Motor neuron (in vitro differentiated cells): ENCODE measurements around the gene SLC30A1. TPM values are rescaled to one million over a fixed set of nuclear protein-coding genes. Genes with fewer than 3 reads are reported as not detected.
A peak's percentile ranks its signal among the peaks of the same experiment; 100 is the strongest.

Experiments used
- ATAC-seq, 8 experiments: fragments of 200-7000 bp; cut with Tn5 transposase; replicated peaks in 6 of 8; 2 replicates each; pipeline ENCODE4 v1.8.0; 2021; ENCODE audit warnings: mild to moderate bottlenecking in 8 of 8, moderate library complexity in 8 of 8
- H3K27ac ChIP-seq, 2 donors: fragments of 250-450 bp; sonication (Bioruptor Pico); 2 replicates each; pipeline ENCODE4 v1.9.0; 2021; ENCODE audit warnings: antibody characterized with exemption in 2 of 2, mild to moderate bottlenecking in 2 of 2, moderate library complexity in 1 of 2
- H3K4me1 ChIP-seq, 2 donors: fragments of 250-450 bp; sonication (Bioruptor Pico); replicated peaks in 1 of 2; 2 replicates each; pipeline ENCODE4 v1.6.1; 2021; ENCODE audit warnings: antibody characterized with exemption in 2 of 2, mild to moderate bottlenecking in 2 of 2, moderate library complexity in 1 of 2
- H3K4me3 ChIP-seq, 5 donors: fragments of 250-450 bp; sonication (Bioruptor Pico); 2 replicates each; pipeline ENCODE4 v1.9.0; 2021; ENCODE audit warnings: antibody characterized with exemption in 5 of 5, mild to moderate bottlenecking in 5 of 5, moderate library complexity in 4 of 5
- WGBS, 10 experiments: fragments of 450-650 bp; shearing (Covaris generic); methylation state at CpG; one replicate each; pipeline ENCODE4 v1.0.0; 2022; 5-methylcytosine and 5-hydroxymethylcytosine counted together
- in situ Hi-C, 9 experiments: fragments of 400-800 bp; cut with MboI; loops; one replicate each; pipeline ENCODE4 v1.15.0; 2021; ENCODE audit warnings: low sequenced_read_pairs in 9 of 9, low pct_unique_long_range_greater_than_20kb in 2 of 9; ENCODE audit not compliant: unreplicated experiment in 9 of 9
- total RNA-seq, 8 experiments: library from RNA; unstranded; fragments of 300-600 nt; gene quantifications; 2 replicates each; pipeline versions ENCODE4 v1.2.3 to v1.2.4, GENCODE V29; 2022

Gene SLC30A1
- total RNA-seq, 8 experiments from 2014 or later: 7.0 to 50.3 (median 17.3) TPM

DNA sequence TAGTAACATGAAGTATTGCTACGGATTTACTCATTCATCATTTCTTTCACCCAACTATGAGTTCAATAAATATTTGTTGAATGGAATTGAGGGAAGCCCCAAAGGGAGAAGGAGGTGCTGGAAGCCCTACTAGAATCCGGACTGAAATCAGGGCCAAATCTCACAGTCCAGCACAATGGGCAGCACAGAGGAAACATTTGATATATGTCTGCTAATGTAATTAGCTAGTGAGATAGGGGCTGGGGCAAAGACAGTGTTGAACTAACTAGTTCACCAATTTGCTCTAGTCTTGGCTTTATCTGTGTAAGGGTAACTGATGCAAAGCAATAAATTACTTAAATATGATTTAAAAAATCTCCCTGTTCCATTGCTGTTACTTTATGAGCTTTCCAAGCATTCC, 26.1 kb upstream of the SLC30A1 start:
- peak in 1 of 8 experiments; percentile 36 for ATAC-seq
- Histone ChIP-seq H3K4me1 (no peaks in the 10 kb centered on the region), H3K4me3 (no peak overlapping the region), H3K27ac (no peak overlapping the region)
- 33 to 100% (median 83%) methylated on average over 1 to 2 of the region's 2 CpGs; no CpG with 5 or more reads in 1 of the 10 experiments for WGBS, 10 experiments
- in situ Hi-C loops: no loop called here

DNA sequence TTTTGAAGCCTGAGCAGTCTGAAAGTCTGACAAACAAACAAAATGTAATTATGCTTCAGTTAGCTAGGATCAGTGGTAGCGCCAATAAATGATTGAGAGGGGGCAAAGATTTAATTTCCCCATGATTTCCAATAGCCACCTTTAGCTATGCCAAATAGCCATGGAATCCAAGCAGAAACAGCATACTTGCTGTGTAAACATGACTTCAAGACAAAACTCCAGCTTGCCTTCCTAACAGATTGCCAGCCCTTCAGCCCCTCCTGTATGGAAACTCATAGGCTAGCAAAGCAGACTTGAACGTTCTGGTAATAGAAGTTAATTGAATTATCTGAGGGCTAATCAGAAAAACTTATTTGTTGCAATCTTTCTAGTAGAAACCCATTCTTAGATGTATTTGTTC, 25.6 kb upstream of the SLC30A1 start:
- Histone ChIP-seq H3K4me3 (no peak overlapping the region), H3K4me1 (no peaks in the 10 kb centered on the region), H3K27ac (no peak overlapping the region)
- peak in 1 of 8 experiments; percentile 66 for ATAC-seq
- 0 to 100% (median 82%) methylated on average over 1 to 2 of the region's 2 CpGs; no CpG with 5 or more reads in 1 of the 10 experiments for WGBS, 10 experiments
- in situ Hi-C loops: no loop called here

DNA sequence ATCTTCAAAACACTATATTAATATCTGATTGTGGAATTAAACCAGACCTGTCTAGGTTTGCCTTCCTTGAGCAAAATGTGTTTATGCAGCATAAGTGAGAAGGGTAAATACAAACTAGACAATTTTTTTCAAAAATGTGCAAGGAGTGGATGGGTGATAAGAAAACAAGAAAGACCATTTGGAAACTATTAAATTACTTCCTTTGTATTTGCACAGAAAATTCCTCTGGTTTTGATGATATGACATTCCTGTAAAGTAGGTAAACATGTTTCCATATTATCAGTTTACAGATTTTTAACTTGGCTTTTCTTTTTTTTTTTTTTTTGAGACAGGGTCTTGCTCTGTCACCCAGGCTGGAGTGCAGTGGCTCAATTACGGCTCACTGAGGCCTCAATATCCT, 24.8 kb upstream of the SLC30A1 start:
- Histone ChIP-seq H3K4me1 (no peaks in the 10 kb centered on the region), H3K4me3 (no peak overlapping the region), H3K27ac (no peak overlapping the region)
- ATAC-seq: no peak
- in situ Hi-C loops: no loop called here
- WGBS, 10 experiments: 83 to 100% (median 100%) methylated on average over 1 of the region's 1 CpG; no CpG with 5 or more reads in 4 of the 10 experiments

DNA sequence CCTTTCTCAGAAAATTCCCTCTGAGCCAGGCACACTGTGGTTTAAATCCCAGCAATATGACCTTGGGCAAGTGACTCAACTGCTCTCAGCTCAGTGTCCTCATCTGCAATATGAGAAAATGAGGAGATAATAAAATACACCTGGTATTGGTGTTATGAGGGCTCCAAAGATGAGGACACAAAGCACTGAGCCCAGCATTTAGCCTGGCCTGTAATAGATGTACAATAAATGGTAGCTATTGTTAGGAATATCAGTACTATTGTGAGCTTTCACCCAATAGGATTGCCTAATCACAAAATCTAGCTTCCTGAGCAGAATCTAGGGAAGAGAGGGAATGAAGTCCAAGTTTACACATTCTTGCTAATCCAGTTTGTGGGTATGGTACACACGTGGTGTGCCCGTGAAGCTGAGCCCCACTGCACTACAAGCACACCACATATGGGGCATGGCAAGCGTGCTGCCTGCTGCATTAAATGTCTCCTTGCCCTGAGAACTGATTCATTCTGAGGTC, 24.3 kb upstream of the SLC30A1 start:
- 28 to 86% (median 80%) methylated on average over 1 to 3 of the region's 3 CpGs; no CpG with 5 or more reads in 5 of the 10 experiments for WGBS, 10 experiments
- no peak for ATAC-seq
- in situ Hi-C loops: no loop called here
- Histone ChIP-seq H3K4me1 (no peaks in the 10 kb centered on the region), H3K27ac (no peak overlapping the region), H3K4me3 (no peak overlapping the region)

DNA sequence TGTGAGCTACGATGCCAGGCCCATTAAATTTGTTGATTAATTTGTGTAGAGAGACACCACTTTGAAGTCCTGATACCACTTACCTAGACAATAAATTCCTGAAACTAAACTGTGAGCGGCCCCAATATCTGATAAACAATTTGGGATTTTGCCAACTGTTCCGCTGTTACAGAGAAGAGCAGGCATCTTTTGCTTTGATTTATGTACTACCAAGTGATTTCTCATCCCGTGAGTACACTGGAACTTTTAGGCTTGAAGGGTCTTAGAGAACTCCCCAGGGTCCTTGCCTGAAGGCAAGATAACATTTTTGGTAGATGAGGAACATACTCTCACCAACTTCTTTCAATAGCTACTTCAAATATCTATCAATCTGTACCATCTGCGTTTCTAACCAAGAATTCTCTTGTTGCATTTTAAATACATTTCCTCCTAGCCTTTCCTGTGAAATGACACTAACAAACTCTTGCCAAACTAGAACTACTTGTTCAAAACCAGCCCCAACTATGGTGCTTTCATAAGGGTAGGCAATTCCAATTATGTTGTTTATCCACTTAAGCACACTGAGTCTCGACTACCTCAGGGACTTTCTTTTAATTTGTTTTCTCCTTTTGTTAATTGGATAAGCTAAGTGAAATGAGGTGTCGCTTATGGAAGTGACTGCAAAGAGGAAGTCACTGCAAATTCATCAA, 23.2 kb upstream of the SLC30A1 start:
- 0 to 91% (median 82%) methylated on average over 1 to 7 of the region's 7 CpGs for WGBS, 10 experiments
- Histone ChIP-seq H3K4me1 (no peaks in the 10 kb centered on the region), H3K27ac (no peak overlapping the region), H3K4me3 (no peak overlapping the region)
- in situ Hi-C loops: no loop called here
- no peak for ATAC-seq

DNA sequence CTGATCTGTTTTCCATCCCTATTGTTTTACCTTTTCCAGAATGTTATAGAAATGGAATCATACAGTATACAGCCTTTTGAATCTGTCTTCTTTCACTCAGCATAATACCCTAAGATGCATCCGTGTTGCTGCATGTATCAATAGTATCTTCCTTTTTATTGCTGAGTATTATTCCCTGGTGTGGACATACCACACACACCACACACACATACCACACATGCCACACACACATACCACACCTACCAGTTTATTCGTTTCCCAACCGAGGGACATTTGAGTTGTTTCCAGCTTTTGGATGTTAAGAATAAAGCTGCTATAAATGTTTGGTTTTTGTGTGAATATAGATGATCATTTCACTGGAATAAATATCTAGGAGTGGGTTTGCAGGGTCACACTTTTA, 22.2 kb upstream of the SLC30A1 start:
- ATAC-seq: no peak
- H3K4me1 ChIP-seq: no peaks in the 10 kb centered on the region
- 45 to 100% (median 94%) methylated on average over 2 to 3 of the region's 3 CpGs; no CpG with 5 or more reads in 2 of the 10 experiments for WGBS, 10 experiments
- in situ Hi-C loops: no loop called here
- H3K27ac ChIP-seq: no peak overlapping the region
- no peak overlapping the region for H3K4me3 ChIP-seq

DNA sequence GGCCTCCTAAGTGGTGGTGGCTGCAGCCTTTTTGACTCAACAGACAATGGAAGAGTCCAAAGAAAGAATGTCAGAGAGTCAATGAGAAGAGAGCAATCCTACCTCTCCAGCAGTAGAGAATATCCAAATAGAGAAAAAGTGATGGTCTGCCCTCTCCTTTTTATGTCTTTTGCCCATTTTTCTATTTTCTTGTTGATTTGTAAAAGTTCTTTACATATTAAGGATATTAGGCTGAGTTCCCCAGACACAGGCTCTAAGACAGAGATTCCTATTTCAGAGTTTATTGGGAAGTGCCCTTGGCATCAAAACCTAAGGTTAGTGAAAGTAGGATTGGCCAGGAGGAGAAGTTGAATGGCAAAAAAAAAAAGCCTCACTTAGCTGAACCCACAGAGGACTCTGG, 20.3 kb upstream of the SLC30A1 start:
- no peak for ATAC-seq
- Histone ChIP-seq H3K27ac (no peak overlapping the region), H3K4me1 (no peaks in the 10 kb centered on the region), H3K4me3 (no peak overlapping the region)
- in situ Hi-C loops: no loop called here

DNA sequence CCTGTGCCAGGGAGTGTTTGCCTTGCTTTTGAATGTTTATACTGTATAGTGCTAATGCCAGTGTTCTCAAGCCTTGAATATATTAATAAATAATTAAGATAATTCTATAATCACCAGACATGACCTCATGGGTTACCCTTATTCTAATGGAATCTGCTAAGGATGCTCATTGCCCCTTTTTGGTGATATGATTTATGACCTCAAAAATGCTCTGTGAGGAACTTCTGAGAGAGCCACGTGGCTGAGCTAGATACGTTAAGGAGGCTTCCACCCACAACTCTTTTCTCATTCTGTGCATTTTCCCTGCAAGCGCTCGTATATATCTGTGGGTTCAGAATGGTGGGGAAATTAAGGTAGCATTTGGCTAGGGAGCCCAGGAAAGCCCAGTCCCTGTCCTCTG, 19.6 kb upstream of the SLC30A1 start:
- Histone ChIP-seq H3K4me1 (no peaks in the 10 kb centered on the region), H3K27ac (no peak overlapping the region), H3K4me3 (no peak overlapping the region)
- WGBS, 10 experiments: 50 to 94% (median 82%) methylated on average over 1 to 4 of the region's 4 CpGs; no CpG with 5 or more reads in 3 of the 10 experiments
- ATAC-seq: no peak
- in situ Hi-C loops: no loop called here

DNA sequence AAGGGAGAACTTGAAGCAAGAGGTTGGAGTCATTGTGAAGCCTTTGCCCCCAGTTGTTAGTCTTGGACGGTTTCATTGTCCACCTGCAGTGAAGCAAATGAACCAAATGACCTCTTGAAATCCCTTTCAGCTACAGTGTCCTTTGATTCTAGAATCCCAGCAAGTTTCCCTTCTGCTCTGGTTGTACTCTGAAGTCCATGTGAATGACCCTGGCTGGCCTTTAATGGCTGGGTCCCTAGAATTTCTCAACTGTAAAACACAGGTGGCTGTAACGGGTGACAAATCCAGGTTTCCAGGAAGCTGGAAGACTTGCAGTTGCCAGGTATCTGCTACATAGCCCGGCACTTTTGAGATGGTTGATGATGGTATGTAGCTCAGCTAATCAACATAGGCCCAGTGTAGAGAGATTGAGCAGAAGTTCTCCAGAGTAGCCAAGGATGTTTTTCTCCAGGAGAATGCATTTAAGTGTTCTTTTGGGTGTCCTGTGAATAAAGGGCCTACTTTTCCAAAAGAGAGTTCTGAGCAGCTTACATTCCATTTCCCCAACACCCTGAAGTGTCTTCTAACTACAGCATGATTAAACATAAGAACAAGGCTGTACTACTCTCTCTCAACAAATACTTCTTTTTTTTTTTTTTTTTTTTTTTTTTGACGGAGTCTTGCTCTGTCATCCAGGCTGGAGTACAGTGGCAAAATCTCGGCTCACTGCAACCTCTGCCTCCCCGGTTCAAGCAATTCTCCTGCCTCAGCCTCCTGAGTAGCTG, 17.6 kb upstream of the SLC30A1 start:
- H3K27ac ChIP-seq: no peak overlapping the region
- WGBS, 10 experiments: 60 to 100% (median 79%) methylated on average over 1 to 6 of the region's 6 CpGs; no CpG with 5 or more reads in 2 of the 10 experiments
- ATAC-seq: no peak
- H3K4me1 ChIP-seq: peaks cover 0 to 8% of the 10 kb centered on the region in 2 donors
- no peak overlapping the region for H3K4me3 ChIP-seq
- in situ Hi-C loops: no loop called here

DNA sequence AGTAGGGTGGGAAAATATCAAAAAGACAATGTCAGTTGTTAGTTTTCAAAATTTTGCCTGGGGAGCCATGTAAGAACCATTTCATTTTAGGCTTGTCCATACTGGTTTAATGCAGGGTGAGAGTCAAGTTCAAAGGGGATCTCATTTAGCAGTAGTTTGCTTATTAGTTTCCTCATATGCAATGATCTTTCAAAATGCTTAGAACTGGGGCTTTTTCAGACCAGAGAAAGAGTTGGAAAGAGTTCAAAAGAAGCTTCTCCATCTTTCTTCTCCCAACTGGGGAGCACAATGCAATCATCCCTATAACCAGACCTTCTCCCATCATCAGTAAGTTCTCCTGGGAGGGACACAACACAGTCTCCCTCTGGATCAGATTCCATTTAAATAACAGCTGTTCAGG, 16.5 kb upstream of the SLC30A1 start:
- Histone ChIP-seq H3K4me1 (peaks cover 0 to 8% of the 10 kb centered on the region in 2 donors), H3K4me3 (no peak overlapping the region), H3K27ac (no peak overlapping the region)
- ATAC-seq: no peak
- in situ Hi-C loops: no loop called here

DNA sequence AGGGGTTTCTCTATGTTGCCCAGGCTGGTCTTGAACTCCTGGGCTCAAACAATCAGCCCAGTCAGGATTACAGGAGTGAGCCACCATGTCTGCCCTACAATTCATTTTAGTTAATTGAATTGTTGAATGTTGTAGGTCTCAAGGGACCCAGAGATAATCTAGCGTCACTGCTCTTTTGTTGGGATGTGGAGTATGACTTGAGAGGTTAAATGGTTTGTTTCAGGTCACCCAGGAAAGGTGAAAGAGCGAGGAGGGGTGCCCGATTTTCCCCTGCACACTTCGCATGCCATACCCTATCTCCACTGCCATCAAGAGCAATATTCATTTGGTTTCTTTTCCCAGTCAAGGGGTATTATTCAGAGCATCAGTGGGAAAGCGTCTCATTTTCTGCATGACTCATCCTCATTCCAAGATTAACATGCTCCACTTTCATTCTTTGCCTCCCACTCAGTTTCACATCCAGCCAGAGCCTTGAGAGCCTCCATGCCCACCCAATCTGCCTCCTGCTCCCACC, 13.1 kb upstream of the SLC30A1 start:
- Histone ChIP-seq H3K27ac (no peak overlapping the region), H3K4me1 (peaks cover 0 to 8% of the 10 kb centered on the region in 2 donors), H3K4me3 (no peak overlapping the region)
- 0 to 66% (median 39%) methylated on average over 1 to 5 of the region's 5 CpGs; no CpG with 5 or more reads in 3 of the 10 experiments for WGBS, 10 experiments
- ATAC-seq: peak; percentile 79 to 98 (median 91)
- in situ Hi-C loops: no loop called here

DNA sequence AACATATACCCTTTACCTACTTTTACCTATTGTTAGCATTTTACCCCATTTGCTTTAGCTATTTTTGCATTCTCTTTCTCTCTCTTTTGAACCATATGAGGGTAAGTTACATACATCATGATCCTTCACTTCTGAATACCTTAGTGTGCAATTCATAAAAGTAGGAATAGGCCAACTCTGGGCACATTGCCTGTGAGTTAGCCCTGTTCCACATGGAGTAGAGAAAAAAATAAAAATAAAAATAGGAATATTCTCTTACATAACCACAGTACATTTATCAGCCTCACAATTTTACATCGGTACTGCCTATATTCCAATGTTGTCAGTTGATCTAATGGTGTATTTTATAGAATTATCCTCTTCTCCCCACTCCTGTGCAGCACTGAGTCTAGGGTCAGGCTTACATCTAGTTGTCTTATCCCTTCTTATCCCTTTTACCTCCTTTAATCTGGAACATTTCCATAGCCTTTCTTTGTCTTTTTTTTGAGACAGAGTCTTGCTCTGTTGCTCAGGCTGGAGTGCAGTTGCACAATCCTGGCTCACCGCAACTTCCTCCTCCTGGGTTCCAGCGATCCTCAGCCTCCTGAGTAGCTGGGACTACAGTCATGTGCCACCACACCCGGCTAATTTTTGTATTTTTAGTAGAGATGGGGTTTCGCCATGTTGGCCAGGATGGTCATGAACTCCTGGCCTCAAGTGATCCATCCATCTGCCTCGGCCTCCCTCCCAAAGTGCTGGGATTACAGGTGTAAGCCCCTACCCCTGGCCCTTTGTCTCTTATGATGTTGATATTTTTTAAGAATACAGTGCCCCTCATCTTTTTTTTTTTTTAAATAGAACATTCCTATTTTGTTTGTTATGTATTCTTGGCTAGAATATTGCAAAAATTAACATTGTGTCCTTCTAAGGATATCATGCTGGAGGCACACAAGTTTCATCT, 11.1 kb upstream of the SLC30A1 start:
- in situ Hi-C loops: no loop called here
- H3K4me1 ChIP-seq: peaks cover 0 to 8% of the 10 kb centered on the region in 2 donors
- peak in 2 of 8 experiments; percentile 54 to 65 for ATAC-seq
- H3K4me3 ChIP-seq: no peak overlapping the region
- H3K27ac ChIP-seq: no peak overlapping the region
- 19 to 100% (median 90%) methylated on average over 2 to 6 of the region's 6 CpGs; no CpG with 5 or more reads in 1 of the 10 experiments for WGBS, 10 experiments
